GM10248 (cell line): ENCODE measurements around the gene CTNNA3.

Source experiments
- CTCF ChIA-PET: fragments of 300-600 bp; sonication (Branson Sonifier 250); formaldehyde crosslinking; extraction: SDS; loops from one replicate; lab custom pipeline; 2021; ENCODE audit warnings: antibody characterized with exemption; lab: Yijun Ruan, JAX
- POLR2A ChIA-PET: fragments of 350-650 bp; sonication (Branson Sonifier 250); formaldehyde crosslinking; extraction: SDS; loops from one replicate; lab custom pipeline; 2020; ENCODE audit warnings: antibody characterized with exemption; lab: Yijun Ruan, JAX
- DNase-seq: peaks from one replicate; pipeline ENCODE4 v3.0.0; 2012; ENCODE audit errors: extremely low spot score
- CTCF ChIP-seq: IDR thresholded peaks from 2 replicates; pipeline ENCODE4 v1.5.1; 2012; ENCODE audit warnings: mild to moderate bottlenecking, low read depth; ENCODE audit errors: extremely low read depth, missing control alignments, control extremely low read depth

CTNNA3 gene

GRCh38 chr10:67666416-67667034 is 29.5 kb downstream of the CTNNA3 start:
- DNase-seq: peak; percentile 14
- peak; percentile 42 for TF ChIP-seq CTCF
- ChIA-PET POLR2A (no interaction called here), CTCF (interaction anchor here (0.9 to 5.6 kb wide), 9 partner anchors 18 to 151 kb away, joined by 3 to 89 read pairs (median 4); no protein-coding TSS in a partner anchor)

- TF ChIP-seq CTCF: no peak
- ChIA-PET CTCF (interaction anchor here (1.0 to 5.6 kb wide), 8 partner anchors 13 to 123 kb away, joined by 3 to 89 read pairs (median 4); no protein-coding TSS in a partner anchor), POLR2A (no interaction called here)
- no peak for DNase-seq
Observed at GRCh38 chr10:67665491-67665890, 30.5 kb downstream of the CTNNA3 start.

- no peak for DNase-seq
- ChIA-PET POLR2A (no interaction called here), CTCF (interaction anchor here (1.3 to 5.6 kb wide), 7 partner anchors 13 to 548 kb away, joined by 3 to 89 read pairs (median 4); no protein-coding TSS in a partner anchor)
- no peak for TF ChIP-seq CTCF
Observed at GRCh38 chr10:67664942-67665341, 31.1 kb downstream of the CTNNA3 start.

GRCh38 chr10:67663449-67664087 is 32.4 kb downstream of the CTNNA3 start:
- POLR2A ChIA-PET: no interaction called here
- no peak for DNase-seq
- CTCF ChIA-PET: interaction anchor here (1.4 to 5.6 kb wide), 4 partner anchors 34 to 550 kb away, joined by 3 to 89 read pairs (median 8); no protein-coding TSS in a partner anchor
- TF ChIP-seq CTCF: no peak

GRCh38 chr10:67662415-67662814 is 33.6 kb downstream of the CTNNA3 start:
- no peak for TF ChIP-seq CTCF
- CTCF ChIA-PET: interaction anchor here (1.7 to 5.6 kb wide), 3 partner anchors 116 to 126 kb away, joined by 6 to 89 read pairs (median 9); no protein-coding TSS in a partner anchor
- DNase-seq: no peak
- POLR2A ChIA-PET: no interaction called here

GRCh38 chr10:67659497-67659896 is 36.5 kb downstream of the CTNNA3 start:
- DNase-seq: no peak
- POLR2A ChIA-PET: no interaction called here
- TF ChIP-seq CTCF: no peak
- CTCF ChIA-PET: interaction anchor here (1.0 to 2.0 kb wide), 2 partner anchors 48 to 120 kb away, joined by 3 to 12 read pairs; no protein-coding TSS in a partner anchor
